SU-DHL-6 (cell line): Measurements from ENCODE around the gene MAP1A.

ENCODE experiments used
- H2AFZ ChIP-seq: fragments of 200-600 bp; sonication (generic); 2 replicates; pipeline ENCODE4 v1.6.1; 2014; ENCODE audit warnings: low read depth, mild to moderate bottlenecking, moderate library complexity, mixed read lengths, antibody characterized with exemption, low read length; ENCODE audit not compliant: severe bottlenecking
- H3F3A ChIP-seq: fragments of 200-600 bp; shearing (Covaris generic); 2 replicates; pipeline ENCODE4 v1.6.0; 2016; ENCODE audit warnings: antibody characterized with exemption, mild to moderate bottlenecking; ENCODE audit not compliant: insufficient read depth
- H3K27ac ChIP-seq: fragments of 200-600 bp; sonication (generic); 2 replicates; pipeline ENCODE4 v1.5.1; 2016; ENCODE audit warnings: low read depth, mild to moderate bottlenecking, low read length, moderate library complexity, mixed read lengths
- H3K27me3 ChIP-seq: fragments of 200-600 bp; sonication (generic), shearing (Covaris generic); 2 replicates; pipeline ENCODE4 v1.6.0; 2014; ENCODE audit warnings: mild to moderate bottlenecking, low read length
- H3K36me3 ChIP-seq: fragments of 200-600 bp; sonication (generic); 2 replicates; pipeline ENCODE4 v1.6.1; 2014; ENCODE audit warnings: mild to moderate bottlenecking, low read length, mixed read lengths
- H3K4me2 ChIP-seq: fragments of 300-600, 200-600 bp; shearing (Covaris generic), sonication (generic); 2 replicates; pipeline ENCODE4 v1.6.0; 2014; ENCODE audit warnings: low read length, low read depth, mild to moderate bottlenecking; ENCODE audit not compliant: poor library complexity, severe bottlenecking
- H3K4me3 ChIP-seq: fragments of 200-600 bp; sonication (generic); 2 replicates; pipeline ENCODE4 v1.5.1; 2014; ENCODE audit warnings: antibody characterized with exemption, low read length, mild to moderate bottlenecking, mixed read lengths; ENCODE audit not compliant: insufficient read depth, poor library complexity, severe bottlenecking
- H3K79me2 ChIP-seq: fragments of 200-600 bp; sonication (generic); 2 replicates; pipeline ENCODE4 v1.6.1; 2014; ENCODE audit warnings: mild to moderate bottlenecking, low read length, moderate library complexity; ENCODE audit not compliant: insufficient read depth
- H3K9ac ChIP-seq: fragments of 200-600 bp; sonication (generic); 2 replicates; pipeline ENCODE4 v1.7.0; 2014; ENCODE audit warnings: mild to moderate bottlenecking, low read length
- H3K9me2 ChIP-seq: fragments of 200-600 bp; sonication (generic); replicated peaks from 2 replicates; pipeline ENCODE4 v1.6.1; 2014; ENCODE audit warnings: low read length; ENCODE audit not compliant: insufficient read depth
- H3K9me3 ChIP-seq: fragments of 200-600 bp; sonication (generic); 2 replicates; pipeline ENCODE4 v1.6.1; 2014; ENCODE audit warnings: low read length, mixed read lengths; ENCODE audit not compliant: insufficient read depth
- H4K20me1 ChIP-seq: fragments of 200-600 bp; sonication (generic); 2 replicates; pipeline ENCODE4 v1.6.1; 2014; ENCODE audit warnings: low read depth, mild to moderate bottlenecking, antibody characterized with exemption, low read length, moderate library complexity, mixed read lengths
- EZH2phosphoT487 ChIP-seq: fragments of 200-600 bp; sonication (generic), shearing (Covaris generic); conservative IDR thresholded peaks from 2 replicates; pipeline ENCODE4 v1.6.1; 2018; ENCODE audit warnings: mild to moderate bottlenecking, antibody characterized with exemption, low read length, moderate library complexity, mixed read lengths
- TF ChIP-seq, protein P1 (sequence below): fragments of 200-600 bp; sonication (generic); IDR thresholded peaks from one replicate; pipeline ENCODE4 v1.5.1; 2017; ENCODE audit warnings: antibody characterized with exemption, mild to moderate bottlenecking, low read length, moderate library complexity; ENCODE audit not compliant: insufficient read depth, poor library complexity, severe bottlenecking

Gene MAP1A

DNA sequence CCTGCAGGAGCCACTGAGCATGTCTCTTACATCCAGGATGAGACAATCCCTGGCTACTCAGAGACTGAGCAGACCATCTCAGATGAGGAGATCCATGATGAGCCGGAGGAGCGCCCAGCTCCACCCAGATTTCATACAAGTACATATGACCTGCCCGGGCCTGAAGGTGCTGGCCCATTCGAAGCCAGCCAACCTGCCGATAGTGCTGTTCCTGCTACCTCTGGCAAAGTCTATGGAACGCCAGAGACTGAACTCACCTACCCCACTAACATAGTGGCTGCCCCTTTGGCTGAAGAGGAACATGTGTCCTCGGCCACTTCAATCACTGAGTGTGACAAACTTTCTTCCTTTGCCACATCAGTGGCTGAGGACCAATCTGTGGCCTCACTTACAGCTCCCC, 6.2 kb downstream of the MAP1A start:
- no peaks in the 10 kb centered on the region for H3K27me3 ChIP-seq
- H3K79me2 ChIP-seq: no peaks in the 10 kb centered on the region
- H3K4me2 ChIP-seq: no peak overlapping the region
- H3F3A ChIP-seq: no peaks in the 10 kb centered on the region
- TF ChIP-seq, protein P1, sequence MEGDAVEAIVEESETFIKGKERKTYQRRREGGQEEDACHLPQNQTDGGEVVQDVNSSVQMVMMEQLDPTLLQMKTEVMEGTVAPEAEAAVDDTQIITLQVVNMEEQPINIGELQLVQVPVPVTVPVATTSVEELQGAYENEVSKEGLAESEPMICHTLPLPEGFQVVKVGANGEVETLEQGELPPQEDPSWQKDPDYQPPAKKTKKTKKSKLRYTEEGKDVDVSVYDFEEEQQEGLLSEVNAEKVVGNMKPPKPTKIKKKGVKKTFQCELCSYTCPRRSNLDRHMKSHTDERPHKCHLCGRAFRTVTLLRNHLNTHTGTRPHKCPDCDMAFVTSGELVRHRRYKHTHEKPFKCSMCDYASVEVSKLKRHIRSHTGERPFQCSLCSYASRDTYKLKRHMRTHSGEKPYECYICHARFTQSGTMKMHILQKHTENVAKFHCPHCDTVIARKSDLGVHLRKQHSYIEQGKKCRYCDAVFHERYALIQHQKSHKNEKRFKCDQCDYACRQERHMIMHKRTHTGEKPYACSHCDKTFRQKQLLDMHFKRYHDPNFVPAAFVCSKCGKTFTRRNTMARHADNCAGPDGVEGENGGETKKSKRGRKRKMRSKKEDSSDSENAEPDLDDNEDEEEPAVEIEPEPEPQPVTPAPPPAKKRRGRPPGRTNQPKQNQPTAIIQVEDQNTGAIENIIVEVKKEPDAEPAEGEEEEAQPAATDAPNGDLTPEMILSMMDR: no peak
- no peak for TF ChIP-seq EZH2phosphoT487
- no peaks in the 10 kb centered on the region for H3K9me2 ChIP-seq
- H3K36me3 ChIP-seq: no peaks in the 10 kb centered on the region
- no peaks in the 10 kb centered on the region for H3K9me3 ChIP-seq
- no peak overlapping the region for H3K27ac ChIP-seq
- H3K4me3 ChIP-seq: no peak overlapping the region
- no peak overlapping the region for H2AFZ ChIP-seq
- no peak overlapping the region for H3K9ac ChIP-seq
- no peaks in the 10 kb centered on the region for H4K20me1 ChIP-seq

GRCh38 chr15:43524254-43524845, 6.9 kb downstream of the MAP1A start:
- Histone ChIP-seq H3K79me2 (no peaks in the 10 kb centered on the region), H3K27ac (no peak overlapping the region), H2AFZ (no peak overlapping the region), H3K36me3 (no peaks in the 10 kb centered on the region), H3K27me3 (no peaks in the 10 kb centered on the region), H3K4me3 (no peak overlapping the region), H3K9ac (no peak overlapping the region), H3K9me3 (no peaks in the 10 kb centered on the region), H3K9me2 (no peaks in the 10 kb centered on the region), H3K4me2 (no peak overlapping the region), H3F3A (no peaks in the 10 kb centered on the region), H4K20me1 (no peaks in the 10 kb centered on the region)
- TF ChIP-seq, protein P1: no peak
- TF ChIP-seq EZH2phosphoT487: no peak

- Histone ChIP-seq H4K20me1 (no peaks in the 10 kb centered on the region), H3K27me3 (no peaks in the 10 kb centered on the region), H3F3A (no peaks in the 10 kb centered on the region), H3K36me3 (no peaks in the 10 kb centered on the region), H3K4me3 (no peak overlapping the region), H3K9ac (no peak overlapping the region), H2AFZ (no peak overlapping the region), H3K9me2 (no peaks in the 10 kb centered on the region), H3K27ac (no peak overlapping the region), H3K79me2 (no peaks in the 10 kb centered on the region), H3K9me3 (no peaks in the 10 kb centered on the region), H3K4me2 (no peak overlapping the region)
- no peak for TF ChIP-seq EZH2phosphoT487
- TF ChIP-seq, protein P1: no peak
Observed at GRCh38 chr15:43525131-43525530, 7.7 kb downstream of the MAP1A start.
